OCI-LY3 (cell line): ENCODE measurements around the gene NRDC.

ENCODE experiments used
- H2AFZ ChIP-seq: fragments of 200-600, 300-600 bp; shearing (Covaris generic); 2 replicates; pipeline ENCODE4 v1.6.0; 2014; ENCODE audit warnings: antibody characterized with exemption, low read depth, low read length
- H3K27ac ChIP-seq: fragments of 200-600, 300-600 bp; sonication (generic); 2 replicates; pipeline ENCODE4 v1.5.1; 2014; ENCODE audit warnings: mild to moderate bottlenecking, low read length, moderate library complexity, mixed read lengths
- H3K27me3 ChIP-seq: fragments of 200-600, 300-600 bp; sonication (generic); 2 replicates; pipeline ENCODE4 v1.6.1; 2014; ENCODE audit warnings: low read depth, low read length, mixed read lengths
- H3K36me3 ChIP-seq: fragments of 200-600, 300-600 bp; sonication (generic); replicated peaks from 2 replicates; pipeline ENCODE3; 2014; ENCODE audit warnings: low read depth, low read length, mixed read lengths
- H3K4me1 ChIP-seq: fragments of 300-600, 200-600 bp; sonication (generic); 2 replicates; pipeline ENCODE4 v1.6.1; 2014; ENCODE audit warnings: low read length, mixed read lengths
- H3K4me2 ChIP-seq: fragments of 200-600, 300-600 bp; sonication (generic); 2 replicates; pipeline ENCODE4 v1.6.1; 2014; ENCODE audit warnings: low read length, mixed read lengths
- H3K4me3 ChIP-seq: fragments of 300-600, 200-600 bp; sonication (generic); 2 replicates; pipeline ENCODE4 v1.5.1; 2014; ENCODE audit warnings: antibody characterized with exemption, mild to moderate bottlenecking, low read length, moderate library complexity
- H3K79me2 ChIP-seq: fragments of 300-600, 200-600 bp; shearing (Covaris generic); 2 replicates; pipeline ENCODE4 v1.6.1; 2014; ENCODE audit warnings: mild to moderate bottlenecking, low read length, mixed read lengths
- H3K9ac ChIP-seq: fragments of 300-600, 200-600 bp; shearing (Covaris generic); 2 replicates; pipeline ENCODE4 v1.6.0; 2014; ENCODE audit warnings: mild to moderate bottlenecking, low read length, moderate library complexity
- H3K9me3 ChIP-seq: fragments of 200-600, 300-600 bp; shearing (Covaris generic); 2 replicates; pipeline ENCODE4 v1.6.1; 2014; ENCODE audit warnings: low read length, mixed read lengths; ENCODE audit not compliant: insufficient read depth
- H4K20me1 ChIP-seq: fragments of 200-600, 300-600 bp; sonication (generic); 2 replicates; pipeline ENCODE4 v1.6.1; 2016; ENCODE audit warnings: low read length, mixed read lengths; ENCODE audit not compliant: insufficient read depth
- CTCF ChIP-seq: fragments of 200-600, 300-600 bp; sonication (generic); IDR thresholded peaks from 2 replicates; pipeline ENCODE4 v1.5.1; 2014; ENCODE audit warnings: antibody characterized with exemption, low read length, low read depth
- EZH2phosphoT487 ChIP-seq: fragments of 200-600 bp; shearing (Covaris generic); IDR thresholded peaks from 2 replicates; pipeline ENCODE4 v1.6.1; 2018; ENCODE audit warnings: antibody characterized with exemption, mixed run types, low read depth

Gene NRDC

DNA sequence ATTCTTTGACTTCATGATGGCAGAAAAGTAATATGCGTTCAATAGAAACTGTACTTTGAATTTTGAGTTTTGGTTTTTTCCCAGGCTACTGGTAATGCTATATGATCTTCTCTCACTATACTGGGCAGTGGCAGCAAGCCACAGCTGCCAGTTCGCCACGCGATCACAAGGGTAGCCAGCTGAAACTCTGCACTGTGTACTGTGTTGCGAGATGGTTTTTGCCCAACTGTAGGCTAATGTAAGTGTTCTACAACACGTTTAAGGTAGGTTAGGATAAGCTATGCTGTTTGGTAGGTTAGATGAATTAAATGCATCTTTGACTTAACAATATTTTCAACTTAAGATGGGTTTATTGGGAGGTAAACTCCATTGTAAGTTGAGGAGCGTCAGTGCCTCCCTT, 123.1 kb downstream of the NRDC start:
- no peak for TF ChIP-seq EZH2phosphoT487
- no peak for TF ChIP-seq CTCF
- no peak overlapping the region for H3K9ac ChIP-seq
- H4K20me1 ChIP-seq: no peaks in the 10 kb centered on the region
- no peak overlapping the region for H3K4me3 ChIP-seq
- H3K4me2 ChIP-seq: no peak overlapping the region
- no peaks in the 10 kb centered on the region for H3K9me3 ChIP-seq
- H3K79me2 ChIP-seq: no peaks in the 10 kb centered on the region
- no peaks in the 10 kb centered on the region for H3K4me1 ChIP-seq
- peaks cover 14% of the 10 kb centered on the region for H3K36me3 ChIP-seq
- H3K27ac ChIP-seq: no peak overlapping the region
- no peaks in the 10 kb centered on the region for H3K27me3 ChIP-seq
- no peak overlapping the region for H2AFZ ChIP-seq

- H3K27ac ChIP-seq: no peak overlapping the region
- H2AFZ ChIP-seq: no peak overlapping the region
- H4K20me1 ChIP-seq: no peaks in the 10 kb centered on the region
- H3K27me3 ChIP-seq: no peaks in the 10 kb centered on the region
- H3K4me1 ChIP-seq: no peaks in the 10 kb centered on the region
- H3K9me3 ChIP-seq: no peaks in the 10 kb centered on the region
- H3K79me2 ChIP-seq: no peaks in the 10 kb centered on the region
- no peak overlapping the region for H3K4me3 ChIP-seq
- H3K36me3 ChIP-seq: peaks cover 14% of the 10 kb centered on the region
- H3K4me2 ChIP-seq: no peak overlapping the region
- no peak for TF ChIP-seq EZH2phosphoT487
- no peak for TF ChIP-seq CTCF
- H3K9ac ChIP-seq: no peak overlapping the region
These were observed 123.9 kb downstream of the NRDC start for GRCh38 chr1:51754666-51755065.

DNA sequence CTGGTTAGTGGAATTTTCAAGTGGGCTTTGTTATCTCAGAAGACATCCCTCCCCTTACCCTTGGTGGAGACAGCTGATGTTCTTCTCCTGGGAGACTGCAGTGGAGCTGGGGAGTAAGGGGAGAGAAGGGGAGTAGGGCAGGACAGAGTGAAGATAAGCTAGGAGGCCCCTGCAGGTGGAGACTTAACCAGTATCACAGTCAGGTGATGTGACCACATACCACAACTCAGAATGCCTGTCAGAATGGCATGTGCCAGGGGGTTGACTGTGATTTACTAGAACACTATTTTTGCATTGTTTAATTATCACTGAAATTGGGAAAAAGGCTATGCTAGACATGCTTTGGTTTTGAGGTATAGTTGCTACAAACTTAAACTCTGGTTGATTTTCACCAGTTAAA, 124.6 kb downstream of the NRDC start:
- H3K4me1 ChIP-seq: no peaks in the 10 kb centered on the region
- peaks cover 14% of the 10 kb centered on the region for H3K36me3 ChIP-seq

More for the DNA sequence above, 124.6 kb downstream of the NRDC start:
- H3K4me3 ChIP-seq: no peak overlapping the region
- H3K27ac ChIP-seq: no peak overlapping the region
- no peaks in the 10 kb centered on the region for H4K20me1 ChIP-seq
- TF ChIP-seq CTCF (no peak), EZH2phosphoT487 (no peak)
- no peaks in the 10 kb centered on the region for H3K9me3 ChIP-seq
- H3K27me3 ChIP-seq: no peaks in the 10 kb centered on the region
- H2AFZ ChIP-seq: no peak overlapping the region
- H3K4me2 ChIP-seq: no peak overlapping the region
- H3K79me2 ChIP-seq: no peaks in the 10 kb centered on the region
- no peak overlapping the region for H3K9ac ChIP-seq
